Gastrocnemius medialis (tissue), 4 donors: Measurements from ENCODE around the gene ELFN2.

Experiments used
- POLR2A ChIP-seq, 2 donors: fragments of 450-650 bp; IDR thresholded peaks; one replicate each; pipeline ENCODE4 v1.6.1; 2017; ENCODE audit warnings: antibody characterized with exemption in 2 of 2, mild to moderate bottlenecking in 2 of 2, moderate library complexity in 2 of 2
- TF ChIP-seq, protein P1 (sequence below), 5 experiments: fragments of 450-650 bp in 3 of 5; fragments of 200-600 bp in 2 of 5; sonication (generic) in 2 of 5; IDR thresholded peaks in 4 of 5; conservative IDR thresholded peaks in 1 of 5; 1 replicate in 4 of 5; 2 replicates in 1 of 5; pipeline ENCODE4 v1.5.1; 2016 to 2019; ENCODE audit warnings: antibody characterized with exemption in 5 of 5, mild to moderate bottlenecking in 3 of 5, moderate library complexity in 3 of 5

GRCh38 chr22:37337204-37337943 lies 89.9 kb downstream of the ELFN2 start:
- TF ChIP-seq, protein P1, sequence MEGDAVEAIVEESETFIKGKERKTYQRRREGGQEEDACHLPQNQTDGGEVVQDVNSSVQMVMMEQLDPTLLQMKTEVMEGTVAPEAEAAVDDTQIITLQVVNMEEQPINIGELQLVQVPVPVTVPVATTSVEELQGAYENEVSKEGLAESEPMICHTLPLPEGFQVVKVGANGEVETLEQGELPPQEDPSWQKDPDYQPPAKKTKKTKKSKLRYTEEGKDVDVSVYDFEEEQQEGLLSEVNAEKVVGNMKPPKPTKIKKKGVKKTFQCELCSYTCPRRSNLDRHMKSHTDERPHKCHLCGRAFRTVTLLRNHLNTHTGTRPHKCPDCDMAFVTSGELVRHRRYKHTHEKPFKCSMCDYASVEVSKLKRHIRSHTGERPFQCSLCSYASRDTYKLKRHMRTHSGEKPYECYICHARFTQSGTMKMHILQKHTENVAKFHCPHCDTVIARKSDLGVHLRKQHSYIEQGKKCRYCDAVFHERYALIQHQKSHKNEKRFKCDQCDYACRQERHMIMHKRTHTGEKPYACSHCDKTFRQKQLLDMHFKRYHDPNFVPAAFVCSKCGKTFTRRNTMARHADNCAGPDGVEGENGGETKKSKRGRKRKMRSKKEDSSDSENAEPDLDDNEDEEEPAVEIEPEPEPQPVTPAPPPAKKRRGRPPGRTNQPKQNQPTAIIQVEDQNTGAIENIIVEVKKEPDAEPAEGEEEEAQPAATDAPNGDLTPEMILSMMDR (IDR thresholded peaks at IDR 0.05 in 4 of 5, conservative IDR thresholded peaks at IDR 0.05 in 1 of 5): no peak
- no peak for TF ChIP-seq POLR2A (IDR thresholded peaks at IDR 0.05)
